Measurements from ENCODE around the gene FAM98C.

The FAM98C gene

GRCh38 chr19:38378866-38379265 lies 24.0 kb upstream of the FAM98C start:
- DNase-seq, result no peak

GRCh38 chr19:38381138-38381537 lies 21.8 kb upstream of the FAM98C start:
- DNase-seq, result no peak

GRCh38 chr19:38383184-38383583 lies 19.7 kb upstream of the FAM98C start:
- no peak for DNase-seq

- DNase-seq, result no peak
These were observed 19.1 kb upstream of the FAM98C start for GRCh38 chr19:38383743-38384142.

GRCh38 chr19:38384209-38385027 lies 18.5 kb upstream of the FAM98C start:
- DNase-seq, result no peak

- DNase-seq, result no peak
These were observed 17.7 kb upstream of the FAM98C start for GRCh38 chr19:38385057-38385803.

GRCh38 chr19:38385804-38386257 lies 17.1 kb upstream of the FAM98C start:
- DNase-seq, result no peak

GRCh38 chr19:38386300-38386970 lies 16.5 kb upstream of the FAM98C start:
- DNase-seq, result no peak

GRCh38 chr19:38386971-38387549 lies 15.8 kb upstream of the FAM98C start:
- no peak for DNase-seq

GRCh38 chr19:38387550-38388348 lies 15.1 kb upstream of the FAM98C start, which contains the start of gene GGN:
Gene GGN, minus strand, starts transcription at chr19:38388034. Its CDS starts 773 bp downstream, at chr19:38387261.
- DNase-seq, result no peak

GRCh38 chr19:38388349-38389100 lies 14.4 kb upstream of the FAM98C start, which contains the start of gene SPRED3:
Gene SPRED3, plus strand, starts transcription at chr19:38388697. Its CDS starts 1,606 bp downstream, at chr19:38390303.
- DNase-seq, result no peak

GRCh38 chr19:38389101-38389925 lies 13.6 kb upstream of the FAM98C start:
- DNase-seq, result no peak

GRCh38 chr19:38389957-38390924 lies 12.7 kb upstream of the FAM98C start:
- no peak for DNase-seq

GRCh38 chr19:38391911-38392464 lies 10.9 kb upstream of the FAM98C start:
- no peak for DNase-seq

- DNase-seq, result no peak
These were observed 10.1 kb upstream of the FAM98C start for GRCh38 chr19:38392707-38393308.

- no peak for DNase-seq
These were observed 8.4 kb upstream of the FAM98C start for GRCh38 chr19:38394488-38394887.

- DNase-seq, result no peak
These were observed 7.3 kb upstream of the FAM98C start for GRCh38 chr19:38395381-38396114.

GRCh38 chr19:38399081-38399480 lies 3.8 kb upstream of the FAM98C start:
- no peak for DNase-seq
